Measurements from ENCODE around the gene SHISA8. TPM values are rescaled to one million over a fixed set of nuclear protein-coding genes. Genes with fewer than 3 reads are reported as not detected.
A peak's percentile ranks its signal among the peaks of the same experiment; 100 is the strongest.

The SHISA8 gene
- total and polyA plus RNA-seq, 2 of the 13 experiments (the other 11 are each of a cell fraction or from before 2014, with no cell fraction given) = not detected

- no peak for DNase-seq (ENCODE audit: low spot score)
- no peak overlapping the region for H2AFZ ChIP-seq (ENCODE audit: low read length)
- no peak for TF ChIP-seq SAFB2 (CRISPR knock-in tag; IDR thresholded peaks at IDR 0.05; ENCODE audit: borderline replicate concordance, low read depth)
- peak; percentile 60; the same call in 1 of the 2 replicates for TF ChIP-seq ZSCAN21 (CRISPR knock-in tag; IDR thresholded peaks at IDR 0.05; ENCODE audit: borderline replicate concordance)
- peak; percentile 78 for TF ChIP-seq ZNF800 (CRISPR knock-in tag; IDR thresholded peaks at IDR 0.05)
- TF ChIP-seq SMAD3 (CRISPR knock-in tag; IDR thresholded peaks at IDR 0.05) = no peak
- no peak for TF ChIP-seq MIER2 (CRISPR knock-in tag; IDR thresholded peaks at IDR 0.05)
- peak; percentile 65; the same call in 1 of the 2 replicates for TF ChIP-seq TFDP1 (CRISPR knock-in tag; IDR thresholded peaks at IDR 0.05; ENCODE audit: borderline replicate concordance)
- peak; percentile 76 for TF ChIP-seq TFDP2 (CRISPR knock-in tag; IDR thresholded peaks at IDR 0.05)
- TF ChIP-seq CC2D1A (CRISPR knock-in tag; IDR thresholded peaks at IDR 0.05) = no peak
- no peak for TF ChIP-seq ZNF737 (CRISPR knock-in tag; IDR thresholded peaks at IDR 0.05; ENCODE audit: borderline replicate concordance)
- TF ChIP-seq SP4 (CRISPR knock-in tag; IDR thresholded peaks at IDR 0.05) = 0 out of 2 replicates have a peak, but pooled peaks have one; percentile 34
- peak; percentile 42 for TF ChIP-seq SKI (IDR thresholded peaks at IDR 0.05; ENCODE audit: partially characterized antibody)
- TF ChIP-seq BCL6 (CRISPR knock-in tag; IDR thresholded peaks at IDR 0.05) = peak; percentile 77
- TF ChIP-seq SAP130 (CRISPR knock-in tag; IDR thresholded peaks at IDR 0.05; ENCODE audit: low read depth) = no peak; the same call in 1 of the 2 replicates
- TF ChIP-seq ZFP90 (CRISPR knock-in tag; IDR thresholded peaks at IDR 0.05; ENCODE audit: borderline replicate concordance) = no peak
- TF ChIP-seq ZFP36 (IDR thresholded peaks at IDR 0.05; ENCODE audit: borderline replicate concordance, low read depth, low read length, partially characterized antibody) = no peak
- TF ChIP-seq HNRNPLL (IDR thresholded peaks at IDR 0.05; ENCODE audit: low read depth, low read length, poor library complexity, severe bottlenecking) = peak; percentile 71
Observed at GRCh38 chr22:41910050-41911000, 4.5 kb downstream of the SHISA8 start.

More at GRCh38 chr22:41910050-41911000, 4.5 kb downstream of the SHISA8 start:
- no TSS peak for BruUV-seq (replicated peaks)
- peak overlapping the region; percentile 61 for H3K4me2 ChIP-seq (ENCODE audit: low read depth, low read length)
- ATAC-seq (peak; percentile 20), FAIRE-seq (no peak)
- POLR2A ChIA-PET = interaction anchor here (0.6 kb wide), 1 partner anchor 26 kb away, joined by 3 read pairs; no protein-coding TSS in a partner anchor
- intact Hi-C loops (cut with micrococcal nuclease; ENCODE audit: unreplicated experiment) = no loop called here
- WGBS (ENCODE audit: low lambda C conversion rate) = 0% methylated on average over 5 of the region's 112 CpGs
- H3K4me3 ChIP-seq (replicated peaks in 1 of 3; ENCODE audit: insufficient read depth in 1 of 3, low read depth in 2 of 3, low read length in 3 of 3) = peak overlapping the region in 2 of 3 experiments; percentile 16 to 52; a peak in 4 of 6 replicates
- no peaks in the 10 kb centered on the region for H3K9me3 ChIP-seq (ENCODE audit: low read length)
- H3K79me2 ChIP-seq (ENCODE audit: insufficient read depth, low read length) = no peaks in the 10 kb centered on the region
- in situ Hi-C loops (cut with HindIII; ENCODE audit: extremely low pct_ligation_motif_present, low pct_unique_long_range_greater_than_20kb) = no loop called here
- H3K27me3 ChIP-seq (ENCODE audit: control insufficient read depth in 1 of 2, insufficient read depth in 2 of 2, low read length in 2 of 2) = peaks cover 22 to 44% of the 10 kb centered on the region in 2 experiments; a peak in 4 of 5 replicates
- no peak overlapping the region for H3K9ac ChIP-seq (ENCODE audit: insufficient read depth, low read depth, low read length)
- peaks cover 0 to 6% of the 10 kb centered on the region in 2 experiments; a peak in 2 of 5 replicates for H3K36me3 ChIP-seq (replicated peaks in 1 of 2; ENCODE audit: control insufficient read depth in 1 of 2, insufficient read depth in 2 of 2, low read length in 2 of 2)
- CTCF ChIA-PET (ENCODE audit: low intra/inter-chr PET ratio, low total read pairs) = no interaction called here
- no peak overlapping the region for H3K27ac ChIP-seq (ENCODE audit: extremely low read length, insufficient read depth, low read length)
- H4K20me1 ChIP-seq (ENCODE audit: insufficient read depth, low read length) = peaks cover 40% of the 10 kb centered on the region
- H3K4me1 ChIP-seq (ENCODE audit: insufficient read depth, low read length) = peaks cover 7% of the 10 kb centered on the region; the same call in 1 of the 2 replicates

Data from HepG2 (cell line).